HepG2 (cell line): ENCODE measurements around the gene MXI1. TPM values are rescaled to one million over a fixed set of nuclear protein-coding genes. Genes with fewer than 3 reads are reported as not detected.

Source experiments
- ATAC-seq: fragments of 200-7000 bp; cut with Tn5 transposase; 3 replicates; pipeline ENCODE4 v1.9.1; 2020; ENCODE audit warnings: mild to moderate bottlenecking, moderate library complexity
- BruUV-seq: library from RNA; stranded (reverse); fragments of 400-500 nt; replicated peaks from 2 replicates; lab custom pipeline; 2021; lab: Mats Ljungman, UMichigan
- CTCF ChIA-PET: fragments of 300-600 bp; formaldehyde crosslinking; extraction: SDS; loops from one replicate; lab custom pipeline; 2021; ENCODE audit warnings: low total read pairs, inconsistent platforms, low intra/inter-chr PET ratio; lab: Yijun Ruan, JAX
- POLR2A ChIA-PET: fragments of 350-600 bp; sonication (Branson Sonifier 250); formaldehyde crosslinking; loops from one replicate; lab custom pipeline; 2020; ENCODE audit warnings: antibody characterized with exemption, inconsistent platforms; lab: Yijun Ruan, JAX
- DNase-seq: peaks from one replicate; pipeline ENCODE4 v3.0.0-alpha.2; 2015; ENCODE audit warnings: low spot score
- FAIRE-seq: peaks from 3 replicates; lab custom pipeline; 2011; peaks lifted over from hg19 to GRCh38; lab: Jason Lieb, UNC
- H2AFZ ChIP-seq: one replicate; pipeline ENCODE4 v1.6.1; 2011; ENCODE audit warnings: low read length, inconsistent platforms
- H3K27ac ChIP-seq: fragments of 300-600 bp; 3 replicates; pipeline ENCODE4 v1.8.0; 2011; ENCODE audit warnings: mixed run types, mild to moderate bottlenecking, mixed read lengths, low read length, inconsistent platforms; ENCODE audit not compliant: insufficient read depth; ENCODE audit errors: extremely low read length
- H3K27me3 ChIP-seq, 2 experiments: fragments of 200-600 bp in 1 of 2; 2 replicates in 1 of 2; 3 replicates in 1 of 2; pipeline versions ENCODE4 v1.6.0 to v1.8.0; 2011; ENCODE audit warnings: low read length in 2 of 2, mild to moderate bottlenecking in 2 of 2, moderate library complexity in 2 of 2, inconsistent platforms in 1 of 2; ENCODE audit not compliant: insufficient read depth in 2 of 2, control insufficient read depth in 1 of 2
- H3K36me3 ChIP-seq, 2 experiments: fragments of 200-600 bp in 1 of 2; replicated peaks in 1 of 2; 2 replicates in 1 of 2; 3 replicates in 1 of 2; pipeline versions ENCODE4 v1.5.1 to v1.8.0; 2011; ENCODE audit warnings: low read length in 2 of 2, inconsistent platforms in 1 of 2; ENCODE audit not compliant: insufficient read depth in 2 of 2, control insufficient read depth in 1 of 2
- H3K4me1 ChIP-seq: 2 replicates; pipeline ENCODE4 v1.5.1; 2012; ENCODE audit warnings: low read length, inconsistent platforms; ENCODE audit not compliant: insufficient read depth
- H3K4me2 ChIP-seq: 2 replicates; pipeline ENCODE4 v1.6.0; 2011; ENCODE audit warnings: low read depth, low read length, inconsistent platforms
- H3K4me3 ChIP-seq, 3 experiments: fragments of 200-600 bp in 1 of 3; sonication (generic), shearing (Covaris generic) in 1 of 3; replicated peaks in 1 of 3; 2 replicates each; pipeline ENCODE4 v1.5.1; 2011 to 2016; ENCODE audit warnings: low read length in 3 of 3, inconsistent platforms in 2 of 3, low read depth in 2 of 3, mild to moderate bottlenecking in 2 of 3, control low read depth in 1 of 3, mixed read lengths in 1 of 3; ENCODE audit not compliant: insufficient read depth in 1 of 3
- H3K79me2 ChIP-seq: one replicate; pipeline ENCODE4 v1.6.1; 2011; ENCODE audit warnings: low read length, inconsistent platforms; ENCODE audit not compliant: insufficient read depth
- H3K9ac ChIP-seq: 2 replicates; pipeline ENCODE4 v1.6.0; 2011; ENCODE audit warnings: mild to moderate bottlenecking, low read depth, low read length, inconsistent platforms; ENCODE audit not compliant: insufficient read depth
- H3K9me3 ChIP-seq: 2 replicates; pipeline ENCODE4 v1.5.1; 2012; ENCODE audit warnings: mild to moderate bottlenecking, low read length
- H4K20me1 ChIP-seq: 2 replicates; pipeline ENCODE4 v1.6.0; 2011; ENCODE audit warnings: inconsistent platforms, mild to moderate bottlenecking, low read length, moderate library complexity; ENCODE audit not compliant: insufficient read depth
- EZH2 ChIP-seq: conservative IDR thresholded peaks from 2 replicates; pipeline ENCODE4 v1.6.1; 2012; ENCODE audit warnings: mild to moderate bottlenecking, low read depth, low read length, moderate library complexity
- ONECUT2 ChIP-seq: sonication (generic); formaldehyde crosslinking; IDR thresholded peaks from 2 replicates; pipeline ENCODE4 v1.4.0; 2020; ENCODE audit warnings: missing genetic modification reagents
- SOX6 ChIP-seq, 2 experiments: fragments of 450-650 bp in 1 of 2; sonication (generic) in 1 of 2; formaldehyde crosslinking in 1 of 2; IDR thresholded peaks; 2 replicates each; pipeline versions ENCODE4 v1.4.0 to v1.6.1; 2017 to 2020; ENCODE audit warnings: antibody characterized with exemption in 1 of 2, mild to moderate bottlenecking in 1 of 2, missing genetic modification reagents in 1 of 2
- SRSF9 ChIP-seq: fragments of 200-400 bp; formaldehyde crosslinking; IDR thresholded peaks from 2 replicates; pipeline ENCODE4 v1.6.1; 2018; ENCODE audit warnings: borderline replicate concordance, mild to moderate bottlenecking, low read depth, low read length; ENCODE audit not compliant: insufficient read depth, poor library complexity, severe bottlenecking
- YEATS2 ChIP-seq: sonication (generic); formaldehyde crosslinking; IDR thresholded peaks from 2 replicates; pipeline ENCODE4 v1.4.0; 2020; ENCODE audit warnings: missing genetic modification reagents, borderline replicate concordance
- ZKSCAN5 ChIP-seq: sonication (generic); formaldehyde crosslinking; IDR thresholded peaks from 2 replicates; pipeline ENCODE4 v1.5.1; 2020; ENCODE audit warnings: mild to moderate bottlenecking, missing genetic modification reagents
- ZMYM2 ChIP-seq: sonication (generic); formaldehyde crosslinking; IDR thresholded peaks from 2 replicates; pipeline ENCODE4 v1.8.0; 2022; ENCODE audit warnings: mild to moderate bottlenecking, missing genetic modification reagents
- ZNF10 ChIP-seq: sonication (generic); formaldehyde crosslinking; IDR thresholded peaks from 2 replicates; pipeline ENCODE4 v1.4.0; 2020; ENCODE audit warnings: mild to moderate bottlenecking, low read depth, missing genetic modification reagents, borderline replicate concordance
- ZNF24 ChIP-seq: fragments of 450-650 bp; IDR thresholded peaks from 2 replicates; pipeline ENCODE4 v1.6.1; 2017; ENCODE audit warnings: antibody characterized with exemption, mild to moderate bottlenecking
- ZNF263 ChIP-seq: sonication (generic); formaldehyde crosslinking; IDR thresholded peaks from 2 replicates; pipeline ENCODE4 v1.4.0; 2020; ENCODE audit warnings: missing genetic modification reagents
- ZNF567 ChIP-seq: sonication (generic); formaldehyde crosslinking; IDR thresholded peaks from 2 replicates; pipeline ENCODE4 v1.8.1; 2023; ENCODE audit warnings: mild to moderate bottlenecking, missing genetic modification reagents, borderline replicate concordance
- ZNF570 ChIP-seq: sonication (generic); formaldehyde crosslinking; IDR thresholded peaks from 2 replicates; pipeline ENCODE4 v1.4.0; 2020; ENCODE audit warnings: mild to moderate bottlenecking, missing genetic modification reagents, borderline replicate concordance
- ZNF792 ChIP-seq: IDR thresholded peaks from 2 replicates; pipeline ENCODE4 v1.6.1; 2016
- WGBS: methylation state at CpG from one replicate; pipeline ENCODE4 v1.1.6; 2017; ENCODE audit warnings: low lambda C conversion rate; 5-methylcytosine and 5-hydroxymethylcytosine counted together
- in situ Hi-C: cut with HindIII; loops from 2 replicates; pipeline ENCODE4 v1.10.0; 2017; ENCODE audit warnings: low pct_unique_long_range_greater_than_20kb; ENCODE audit not compliant: extremely low pct_ligation_motif_present
- intact Hi-C: fragments of 100-400 bp; cut with micrococcal nuclease; formaldehyde crosslinking; loops from one replicate; pipeline ENCODE4 v1.10.0; 2022; ENCODE audit not compliant: unreplicated experiment
- polyA plus RNA-seq, 8 experiments: library from polyadenylated mRNA; depleted of rRNA in 3 of 8; stranded (reverse) in 7 of 8; unstranded in 1 of 8; fragments of >200 nt; fragmentation: Illumina TruSeq in 4 of 8; extraction: Trizol in 4 of 8; gene quantifications; 2 replicates each; pipeline versions ENCODE4 v1.2.1 to v1.2.3, GENCODE V29; 2011 to 2016; ENCODE audit warnings: low read depth in 4 of 8, missing spikeins in 1 of 8, mixed read lengths in 1 of 8; ENCODE audit not compliant: insufficient read depth in 1 of 8
- total RNA-seq, 5 experiments: library from RNA; depleted of rRNA; stranded (reverse); fragments of >200 nt; fragmentation: Illumina TruSeq; extraction: Trizol; gene quantifications; 2 replicates each; pipeline ENCODE4 v1.2.3, GENCODE V29; 2016; ENCODE audit warnings: low read depth in 1 of 5
- TF ChIP-seq, protein P1 (sequence below): sonication (generic); formaldehyde crosslinking; IDR thresholded peaks from 2 replicates; pipeline ENCODE4 v1.4.0; 2020; ENCODE audit warnings: missing genetic modification reagents
- TF ChIP-seq, protein P2 (sequence below): sonication (generic); formaldehyde crosslinking; IDR thresholded peaks from 2 replicates; pipeline ENCODE4 v1.8.1; 2022; ENCODE audit warnings: mild to moderate bottlenecking, missing genetic modification reagents
- TF ChIP-seq, protein P3 (sequence below): sonication (generic); formaldehyde crosslinking; IDR thresholded peaks from 2 replicates; pipeline ENCODE4 v1.4.0; 2020; ENCODE audit warnings: mild to moderate bottlenecking, missing genetic modification reagents
- TF ChIP-seq, protein P4 (sequence below): sonication (generic); formaldehyde crosslinking; IDR thresholded peaks from 2 replicates; pipeline ENCODE4 v1.5.0; 2020; ENCODE audit warnings: mild to moderate bottlenecking, missing genetic modification reagents

MXI1 gene
- total and polyA plus RNA-seq, 2 of the 13 experiments (the other 11 are each of a cell fraction or from before 2014, with no cell fraction given), result 6.6 to 22.0 TPM

DNA sequence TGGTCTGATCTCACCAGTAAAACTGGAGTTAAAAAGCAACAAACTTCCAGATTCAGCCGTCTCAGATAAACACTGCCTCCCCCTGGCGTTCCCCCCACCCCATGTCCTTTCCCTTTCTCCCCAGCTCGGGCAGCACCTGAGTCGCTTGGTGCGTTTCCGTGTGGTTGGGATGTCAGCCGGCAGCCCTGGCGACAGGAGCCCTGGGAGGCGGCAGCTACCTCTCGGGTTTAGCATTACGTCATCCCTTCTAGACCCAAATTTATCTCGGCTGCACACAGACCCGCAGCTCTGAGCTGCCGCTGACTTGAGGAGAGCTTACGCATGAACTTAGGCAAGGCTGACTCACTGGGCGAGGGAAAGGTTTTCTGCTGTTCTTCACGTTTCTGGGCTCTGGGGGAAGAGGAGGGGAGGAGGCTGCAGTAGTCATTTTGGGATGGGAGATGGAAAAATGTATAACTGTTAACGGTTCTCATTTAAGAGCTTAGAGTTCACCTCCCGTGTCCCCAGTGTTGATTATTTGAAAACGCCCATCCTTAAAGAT is 14.4 kb downstream of the MXI1 start:
- DNase-seq, result no peak
- no peak overlapping the region for H3K9ac ChIP-seq
- H3K4me1 ChIP-seq, result peaks cover 57% of the 10 kb centered on the region
- intact Hi-C loops, result loop anchor here (1.0 kb wide), 1 partner anchor 84 kb away; no protein-coding TSS in a partner anchor
- POLR2A ChIA-PET, result interaction anchor here (1.7 kb wide), 1 partner anchor 12 kb away, joined by 9 read pairs; no protein-coding TSS in a partner anchor
- peak; percentile 26 for ATAC-seq
- peaks cover 38% of the 10 kb centered on the region for H4K20me1 ChIP-seq
- no peak overlapping the region for H2AFZ ChIP-seq
- no peaks in the 10 kb centered on the region for H3K36me3 ChIP-seq
- no peaks in the 10 kb centered on the region for H3K9me3 ChIP-seq
- 12% methylated on average over 20 of the region's 20 CpGs for WGBS
- no peak for FAIRE-seq
- no peaks in the 10 kb centered on the region for H3K79me2 ChIP-seq
- H3K27ac ChIP-seq, result no peak overlapping the region
- H3K4me2 ChIP-seq, result peak overlapping the region; percentile 50
- H3K27me3 ChIP-seq, result no peaks in the 10 kb centered on the region
- H3K4me3 ChIP-seq, result peak overlapping the region in 1 of 3 experiments; percentile 13; a peak in 1 of 6 replicates
- in situ Hi-C loops, result loop anchor here (5.0 kb wide), 1 partner anchor 84 kb away; no protein-coding TSS in a partner anchor
- BruUV-seq, result no TSS peak
- CTCF ChIA-PET, result interaction anchor here (1.1 kb wide), 1 partner anchor 84 kb away, joined by 6 read pairs; no protein-coding TSS in a partner anchor
- TF ChIP-seq, protein P1, sequence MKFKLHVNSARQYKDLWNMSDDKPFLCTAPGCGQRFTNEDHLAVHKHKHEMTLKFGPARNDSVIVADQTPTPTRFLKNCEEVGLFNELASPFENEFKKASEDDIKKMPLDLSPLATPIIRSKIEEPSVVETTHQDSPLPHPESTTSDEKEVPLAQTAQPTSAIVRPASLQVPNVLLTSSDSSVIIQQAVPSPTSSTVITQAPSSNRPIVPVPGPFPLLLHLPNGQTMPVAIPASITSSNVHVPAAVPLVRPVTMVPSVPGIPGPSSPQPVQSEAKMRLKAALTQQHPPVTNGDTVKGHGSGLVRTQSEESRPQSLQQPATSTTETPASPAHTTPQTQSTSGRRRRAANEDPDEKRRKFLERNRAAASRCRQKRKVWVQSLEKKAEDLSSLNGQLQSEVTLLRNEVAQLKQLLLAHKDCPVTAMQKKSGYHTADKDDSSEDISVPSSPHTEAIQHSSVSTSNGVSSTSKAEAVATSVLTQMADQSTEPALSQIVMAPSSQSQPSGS (CRISPR knock-in tag), result 0 out of 2 replicates have a peak, but pooled peaks have one; percentile 18
- TF ChIP-seq, protein P2, sequence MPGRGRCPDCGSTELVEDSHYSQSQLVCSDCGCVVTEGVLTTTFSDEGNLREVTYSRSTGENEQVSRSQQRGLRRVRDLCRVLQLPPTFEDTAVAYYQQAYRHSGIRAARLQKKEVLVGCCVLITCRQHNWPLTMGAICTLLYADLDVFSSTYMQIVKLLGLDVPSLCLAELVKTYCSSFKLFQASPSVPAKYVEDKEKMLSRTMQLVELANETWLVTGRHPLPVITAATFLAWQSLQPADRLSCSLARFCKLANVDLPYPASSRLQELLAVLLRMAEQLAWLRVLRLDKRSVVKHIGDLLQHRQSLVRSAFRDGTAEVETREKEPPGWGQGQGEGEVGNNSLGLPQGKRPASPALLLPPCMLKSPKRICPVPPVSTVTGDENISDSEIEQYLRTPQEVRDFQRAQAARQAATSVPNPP (CRISPR knock-in tag), result no peak
- TF ChIP-seq SOX6 (IDR thresholded peaks at IDR 0.05), result no peak
- 0 out of 2 replicates have a peak, but pooled peaks have one; percentile 9 for TF ChIP-seq SOX6 (CRISPR knock-in tag; IDR thresholded peaks at IDR 0.05)
- no peak for TF ChIP-seq ZNF10 (CRISPR knock-in tag)
- no peak for TF ChIP-seq ZNF24
- TF ChIP-seq, protein P3, sequence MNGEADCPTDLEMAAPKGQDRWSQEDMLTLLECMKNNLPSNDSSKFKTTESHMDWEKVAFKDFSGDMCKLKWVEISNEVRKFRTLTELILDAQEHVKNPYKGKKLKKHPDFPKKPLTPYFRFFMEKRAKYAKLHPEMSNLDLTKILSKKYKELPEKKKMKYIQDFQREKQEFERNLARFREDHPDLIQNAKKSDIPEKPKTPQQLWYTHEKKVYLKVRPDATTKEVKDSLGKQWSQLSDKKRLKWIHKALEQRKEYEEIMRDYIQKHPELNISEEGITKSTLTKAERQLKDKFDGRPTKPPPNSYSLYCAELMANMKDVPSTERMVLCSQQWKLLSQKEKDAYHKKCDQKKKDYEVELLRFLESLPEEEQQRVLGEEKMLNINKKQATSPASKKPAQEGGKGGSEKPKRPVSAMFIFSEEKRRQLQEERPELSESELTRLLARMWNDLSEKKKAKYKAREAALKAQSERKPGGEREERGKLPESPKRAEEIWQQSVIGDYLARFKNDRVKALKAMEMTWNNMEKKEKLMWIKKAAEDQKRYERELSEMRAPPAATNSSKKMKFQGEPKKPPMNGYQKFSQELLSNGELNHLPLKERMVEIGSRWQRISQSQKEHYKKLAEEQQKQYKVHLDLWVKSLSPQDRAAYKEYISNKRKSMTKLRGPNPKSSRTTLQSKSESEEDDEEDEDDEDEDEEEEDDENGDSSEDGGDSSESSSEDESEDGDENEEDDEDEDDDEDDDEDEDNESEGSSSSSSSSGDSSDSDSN (CRISPR knock-in tag), result no peak
- no peak for TF ChIP-seq ZKSCAN5 (CRISPR knock-in tag)
- no peak for TF ChIP-seq ZNF263 (CRISPR knock-in tag)
- TF ChIP-seq YEATS2 (CRISPR knock-in tag), result no peak
- TF ChIP-seq, protein P4, sequence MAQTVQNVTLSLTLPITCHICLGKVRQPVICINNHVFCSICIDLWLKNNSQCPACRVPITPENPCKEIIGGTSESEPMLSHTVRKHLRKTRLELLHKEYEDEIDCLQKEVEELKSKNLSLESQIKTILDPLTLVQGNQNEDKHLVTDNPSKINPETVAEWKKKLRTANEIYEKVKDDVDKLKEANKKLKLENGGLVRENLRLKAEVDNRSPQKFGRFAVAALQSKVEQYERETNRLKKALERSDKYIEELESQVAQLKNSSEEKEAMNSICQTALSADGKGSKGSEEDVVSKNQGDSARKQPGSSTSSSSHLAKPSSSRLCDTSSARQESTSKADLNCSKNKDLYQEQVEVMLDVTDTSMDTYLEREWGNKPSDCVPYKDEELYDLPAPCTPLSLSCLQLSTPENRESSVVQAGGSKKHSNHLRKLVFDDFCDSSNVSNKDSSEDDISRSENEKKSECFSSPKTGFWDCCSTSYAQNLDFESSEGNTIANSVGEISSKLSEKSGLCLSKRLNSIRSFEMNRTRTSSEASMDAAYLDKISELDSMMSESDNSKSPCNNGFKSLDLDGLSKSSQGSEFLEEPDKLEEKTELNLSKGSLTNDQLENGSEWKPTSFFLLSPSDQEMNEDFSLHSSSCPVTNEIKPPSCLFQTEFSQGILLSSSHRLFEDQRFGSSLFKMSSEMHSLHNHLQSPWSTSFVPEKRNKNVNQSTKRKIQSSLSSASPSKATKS (CRISPR knock-in tag), result no peak
- no peak for TF ChIP-seq ONECUT2 (CRISPR knock-in tag)
- TF ChIP-seq ZNF792 (CRISPR knock-in tag), result no peak
- TF ChIP-seq EZH2, result no peak
- no peak for TF ChIP-seq SRSF9
- no peak for TF ChIP-seq ZMYM2
- no peak for TF ChIP-seq ZNF567 (CRISPR knock-in tag)
- no peak for TF ChIP-seq ZNF570 (CRISPR knock-in tag)
